Stimulated activated effector memory CD8-positive, alpha-beta T cell treated with anti-CD3 and anti-CD28 coated beads, Interleukin-12 subunit alpha, Interleukin-12 subunit beta, amount 100 ng/mL, for 72 hours (primary cell): Measurements from ENCODE around the gene USP20.

Source experiments
- ATAC-seq: fragments of 150-1000 bp; cut with Tn5 transposase; 2 replicates; pipeline ENCODE4 v1.10.0; 2021
- DNase-seq, 2 donors: peaks; one replicate each; pipeline ENCODE4 v3.0.0; 2021 to 2022; ENCODE audit warnings: low spot score in 2 of 2
- H3K27ac Mint-ChIP-seq: one replicate; pipeline ENCODE4 v1.8.0; 2022; ENCODE audit warnings: mild to moderate bottlenecking, mixed read lengths
- H3K36me3 Mint-ChIP-seq: one replicate; pipeline ENCODE4 v1.8.0; 2022; ENCODE audit warnings: mild to moderate bottlenecking, mixed read lengths
- H3K4me1 Mint-ChIP-seq: one replicate; pipeline ENCODE4 v1.8.0; 2022; ENCODE audit warnings: mixed read lengths
- H3K4me3 Mint-ChIP-seq: one replicate; pipeline ENCODE4 v1.8.0; 2022; ENCODE audit warnings: mild to moderate bottlenecking, mixed read lengths
- H3K9me3 Mint-ChIP-seq: one replicate; pipeline ENCODE4 v1.8.0; 2022; ENCODE audit warnings: mixed read lengths

Gene USP20

GRCh38 chr9:129919277-129919676, 84.0 kb downstream of the USP20 start:
- peaks cover 51% of the 10 kb centered on the region for H3K4me1 Mint-ChIP-seq
- peak overlapping the region; percentile 81 for H3K27ac Mint-ChIP-seq
- H3K9me3 Mint-ChIP-seq: no peaks in the 10 kb centered on the region
- peak overlapping the region; percentile 46 for H3K4me3 Mint-ChIP-seq
- DNase-seq (no peak), ATAC-seq (no peak)
- no peaks in the 10 kb centered on the region for H3K36me3 Mint-ChIP-seq

GRCh38 chr9:129919841-129920240, 84.6 kb downstream of the USP20 start:
- Mint-ChIP-seq H3K36me3 (no peaks in the 10 kb centered on the region), H3K9me3 (no peaks in the 10 kb centered on the region)

GRCh38 chr9:129921905-129922304, 86.6 kb downstream of the USP20 start:
- Mint-ChIP-seq H3K36me3 (no peaks in the 10 kb centered on the region), H3K4me1 (peaks cover 49% of the 10 kb centered on the region), H3K9me3 (no peaks in the 10 kb centered on the region), H3K27ac (peak overlapping the region; percentile 48), H3K4me3 (no peak overlapping the region)
- no peak for ATAC-seq
- no peak for DNase-seq

More at GRCh38 chr9:129919841-129920240, 84.6 kb downstream of the USP20 start:
- peaks cover 55% of the 10 kb centered on the region for H3K4me1 Mint-ChIP-seq
- DNase-seq (no peak), ATAC-seq (no peak)
- peak overlapping the region; percentile 81 for H3K27ac Mint-ChIP-seq
- peak overlapping the region; percentile 46 for H3K4me3 Mint-ChIP-seq

GRCh38 chr9:129923589-129923988, 88.3 kb downstream of the USP20 start:
- Mint-ChIP-seq H3K4me3 (no peak overlapping the region), H3K36me3 (no peaks in the 10 kb centered on the region), H3K4me1 (peaks cover 43% of the 10 kb centered on the region), H3K9me3 (no peaks in the 10 kb centered on the region), H3K27ac (peak overlapping the region; percentile 51)
- DNase-seq (no peak), ATAC-seq (no peak)

GRCh38 chr9:129929496-129930125, 94.4 kb downstream of the USP20 start:
- no peak for ATAC-seq
- no peak overlapping the region for H3K4me3 Mint-ChIP-seq

GRCh38 chr9:129930743-129931142, 95.5 kb downstream of the USP20 start:
- DNase-seq: no peak
- Mint-ChIP-seq H3K36me3 (no peaks in the 10 kb centered on the region), H3K9me3 (no peaks in the 10 kb centered on the region), H3K4me1 (peaks cover 40% of the 10 kb centered on the region), H3K27ac (peak overlapping the region; percentile 87), H3K4me3 (no peak overlapping the region)
- no peak for ATAC-seq

More at GRCh38 chr9:129929496-129930125, 94.4 kb downstream of the USP20 start:
- H3K9me3 Mint-ChIP-seq: no peaks in the 10 kb centered on the region
- peak overlapping the region; percentile 87 for H3K27ac Mint-ChIP-seq
- peaks cover 34% of the 10 kb centered on the region for H3K4me1 Mint-ChIP-seq
- no peaks in the 10 kb centered on the region for H3K36me3 Mint-ChIP-seq
- DNase-seq: no peak
